Measurements from ENCODE around the gene SYCP2.

Gene SYCP2

GRCh38 chr20:59836767-59837166 is 96.7 kb downstream of the SYCP2 start:
- in situ Hi-C loops (cut with MboI; ENCODE audit: low sequenced_read_pairs) = no loop called here

- in situ Hi-C loops (cut with MboI; ENCODE audit: low sequenced_read_pairs) = no loop called here
Measured at GRCh38 chr20:59835448-59836395, 97.7 kb downstream of the SYCP2 start.

- in situ Hi-C loops (cut with MboI; ENCODE audit: low sequenced_read_pairs) = no loop called here
Measured at GRCh38 chr20:59835057-59835447, 98.4 kb downstream of the SYCP2 start.

DNA sequence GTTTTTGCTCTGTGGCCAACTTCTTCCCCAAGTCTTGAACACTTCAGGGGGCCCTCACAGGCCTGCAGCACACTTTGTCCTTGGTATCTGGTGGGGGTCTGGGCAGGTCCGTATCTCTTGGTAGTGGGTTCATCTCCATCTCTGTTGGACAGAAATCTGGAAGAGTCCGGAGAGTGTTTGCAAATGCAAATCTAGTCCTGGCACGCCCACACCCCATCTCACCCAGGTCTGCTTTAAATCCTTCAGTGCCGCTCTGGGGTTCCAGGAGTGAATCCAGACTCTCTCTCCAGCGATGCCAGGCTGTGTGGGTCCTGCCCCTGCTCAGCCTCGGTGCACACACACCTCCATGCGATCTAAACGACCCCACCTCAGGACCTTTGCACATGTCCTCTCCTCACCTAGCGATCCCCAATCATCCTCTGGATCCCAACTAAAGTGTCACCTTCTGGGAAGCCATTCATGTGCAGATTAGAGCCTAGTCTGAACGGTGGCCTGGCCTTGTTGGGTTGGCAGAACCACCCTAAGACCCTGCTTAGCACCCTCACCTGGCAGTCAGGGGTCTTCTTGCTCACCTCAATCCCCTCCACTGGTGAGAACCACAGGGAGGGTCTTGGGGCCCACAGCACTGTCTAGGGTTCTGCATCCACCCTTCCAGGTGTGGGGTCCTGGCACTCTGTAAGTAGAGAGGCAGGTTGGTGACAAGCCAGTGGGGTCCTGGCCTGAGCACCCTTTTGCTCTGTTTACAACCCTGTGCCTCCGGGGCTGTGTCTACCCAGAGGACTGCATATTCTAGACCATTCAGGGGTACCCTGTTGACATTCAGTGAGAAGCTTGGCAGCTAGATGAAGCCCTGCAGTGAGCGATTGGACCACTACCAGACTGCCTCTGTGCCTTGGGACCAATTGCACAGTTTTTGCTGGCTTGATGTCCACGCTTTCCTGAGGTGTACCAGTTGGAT is 100.8 kb downstream of the SYCP2 start:
- in situ Hi-C loops (cut with MboI; ENCODE audit: low sequenced_read_pairs) = no loop called here

- in situ Hi-C loops (cut with MboI; ENCODE audit: low sequenced_read_pairs) = no loop called here
Measured at GRCh38 chr20:59831916-59832270, 101.5 kb downstream of the SYCP2 start.

GRCh38 chr20:59831024-59831915 is 102.2 kb downstream of the SYCP2 start:
- in situ Hi-C loops (cut with MboI; ENCODE audit: low sequenced_read_pairs) = no loop called here

GRCh38 chr20:59830665-59831023 is 102.8 kb downstream of the SYCP2 start:
- in situ Hi-C loops (cut with MboI; ENCODE audit: low sequenced_read_pairs) = no loop called here

GRCh38 chr20:59829786-59830664 is 103.4 kb downstream of the SYCP2 start:
- in situ Hi-C loops (cut with MboI; ENCODE audit: low sequenced_read_pairs) = no loop called here

GRCh38 chr20:59829054-59829785 is 104.2 kb downstream of the SYCP2 start:
- in situ Hi-C loops (cut with MboI; ENCODE audit: low sequenced_read_pairs) = no loop called here

DNA sequence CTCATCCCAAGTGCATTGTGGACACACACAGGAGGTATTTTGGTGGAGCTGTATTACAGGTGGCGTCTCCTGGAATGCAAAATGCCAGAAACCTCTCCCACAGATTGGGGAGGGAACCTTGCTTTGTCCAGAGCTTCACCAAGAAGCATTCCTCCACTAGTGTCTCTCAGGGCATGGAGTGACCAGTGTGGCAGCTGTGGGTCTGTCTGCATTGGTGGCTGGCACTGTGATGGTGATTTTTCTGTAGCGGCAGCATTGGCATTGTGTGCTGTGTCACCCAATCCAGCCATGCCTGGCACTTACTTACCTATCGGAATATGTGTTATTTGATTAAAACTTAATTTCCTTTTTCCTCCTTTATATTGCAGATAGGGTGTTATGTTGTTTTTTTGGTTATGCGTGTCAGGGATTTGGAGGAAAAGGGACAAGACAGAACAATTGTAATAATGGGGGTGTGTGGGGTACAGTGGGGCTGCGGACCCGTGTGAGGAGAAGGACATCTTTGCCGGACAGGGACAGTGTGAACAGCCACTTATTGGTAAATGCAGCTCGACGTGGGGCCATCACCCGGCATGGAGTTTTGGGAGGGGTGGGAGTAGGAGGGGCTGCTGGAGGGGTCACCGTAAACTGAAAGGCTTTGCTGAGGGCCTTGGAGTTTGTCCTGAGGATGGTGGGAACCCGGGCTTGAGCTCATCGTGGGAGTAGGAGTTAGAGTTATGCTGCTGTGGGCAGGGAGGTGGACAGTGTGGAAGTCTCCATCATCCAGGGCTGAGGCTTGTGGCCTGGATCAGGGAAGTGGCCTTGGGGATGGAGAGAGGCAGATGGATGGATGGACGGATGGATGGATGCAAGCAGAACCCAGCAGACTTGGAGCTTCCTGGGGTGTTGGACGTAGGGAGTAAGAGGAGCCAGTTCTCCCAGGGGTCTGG is 105.0 kb downstream of the SYCP2 start:
- in situ Hi-C loops (cut with MboI; ENCODE audit: low sequenced_read_pairs) = no loop called here

GRCh38 chr20:59827138-59828056 is 106.0 kb downstream of the SYCP2 start:
- in situ Hi-C loops (cut with MboI; ENCODE audit: low sequenced_read_pairs) = no loop called here

GRCh38 chr20:59825944-59826759 is 107.3 kb downstream of the SYCP2 start:
- in situ Hi-C loops (cut with MboI; ENCODE audit: low sequenced_read_pairs) = no loop called here

DNA sequence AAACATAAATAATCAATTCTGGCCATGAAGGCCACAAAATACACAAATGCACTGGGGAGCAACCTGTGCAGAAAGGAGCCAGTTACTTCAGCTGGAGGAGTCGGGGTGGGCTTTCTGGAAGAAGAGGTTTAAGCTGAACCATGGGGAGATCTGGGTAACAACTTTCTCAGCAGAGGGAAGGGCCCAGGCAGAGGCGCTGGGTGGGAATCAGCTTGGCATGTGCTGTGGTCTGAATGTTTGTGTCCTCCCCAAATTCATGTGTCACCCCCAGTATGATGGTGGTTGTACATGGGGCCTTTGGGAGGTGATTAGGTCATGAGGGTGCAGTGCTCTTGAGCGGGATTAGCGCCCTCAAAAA is 107.9 kb downstream of the SYCP2 start:
- in situ Hi-C loops (cut with MboI; ENCODE audit: low sequenced_read_pairs) = no loop called here

DNA sequence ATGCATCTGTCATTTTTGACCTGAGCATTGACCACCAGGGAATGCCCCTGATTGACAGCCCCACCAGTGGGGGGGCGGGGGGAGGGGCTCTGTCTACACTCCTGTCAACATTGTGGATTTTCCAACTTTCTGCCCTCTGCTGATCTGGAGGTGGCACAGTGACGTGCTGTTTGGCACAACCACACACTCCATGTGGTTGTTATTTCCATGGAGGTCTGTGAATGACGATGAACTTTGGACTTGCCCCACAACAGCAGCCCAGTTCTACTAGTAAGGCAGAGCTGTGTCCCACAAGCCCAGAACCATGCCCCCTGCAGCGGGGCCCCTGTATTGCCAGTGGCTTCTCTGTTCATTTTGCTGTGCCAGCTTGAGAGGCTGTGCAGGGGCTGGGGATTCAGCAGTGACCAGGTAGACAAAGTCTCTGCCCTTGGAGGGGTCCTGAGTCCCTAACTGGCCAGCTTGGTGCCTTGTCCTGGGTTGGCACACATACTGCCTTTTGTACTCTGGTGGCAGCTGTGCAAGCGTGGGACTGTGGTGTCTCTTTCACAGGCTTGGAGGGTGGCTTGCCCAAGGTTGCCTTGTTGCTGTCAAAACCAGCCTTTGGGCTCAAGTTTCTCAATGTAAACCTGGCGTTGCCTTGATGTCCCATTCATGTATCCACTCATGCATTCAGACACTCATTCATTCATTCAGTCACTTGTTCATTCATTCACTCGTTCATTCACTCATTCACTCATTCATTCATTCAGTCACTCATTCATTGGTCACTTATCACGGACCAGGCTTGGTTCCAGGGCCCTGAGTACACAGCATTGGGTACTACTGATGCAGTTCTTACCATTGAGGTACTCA is 108.5 kb downstream of the SYCP2 start:
- in situ Hi-C loops (cut with MboI; ENCODE audit: low sequenced_read_pairs) = no loop called here

GRCh38 chr20:59823491-59824259 is 109.8 kb downstream of the SYCP2 start:
- in situ Hi-C loops (cut with MboI; ENCODE audit: low sequenced_read_pairs) = no loop called here

All from HL-60/S4 (cell line).